Prostate gland (tissue), 2 donors: ENCODE results near the gene PNO1. TPM values are rescaled to one million over a fixed set of nuclear protein-coding genes. Genes with fewer than 3 reads are reported as not detected.

ENCODE experiments used
- DNase-seq: peaks from one replicate; pipeline ENCODE4 v3.0.0-alpha.2; 2019; ENCODE audit warnings: low spot score
- H3K27ac ChIP-seq, 2 donors: fragments of 200-600 bp; sonication (generic); 2 replicates each; pipeline ENCODE4 v1.5.1; 2017 to 2019
- H3K27me3 ChIP-seq: fragments of 200-600 bp; sonication (generic); replicated peaks from 2 replicates; pipeline ENCODE4 v1.5.1; 2019; ENCODE audit not compliant: insufficient read depth
- H3K36me3 ChIP-seq, 2 donors: fragments of 200-600 bp; sonication (generic); 1 replicate in 1 of 2; 2 replicates in 1 of 2; pipeline versions ENCODE4 v1.5.1 to v1.8.1; 2017 to 2019
- H3K4me1 ChIP-seq: fragments of 200-600 bp; sonication (generic); replicated peaks from 2 replicates; pipeline ENCODE4 v1.5.1; 2019
- H3K4me3 ChIP-seq, 2 donors: fragments of 200-600 bp; sonication (generic); 2 replicates each; pipeline ENCODE4 v1.5.1; 2017 to 2019
- H3K9me3 ChIP-seq: fragments of 200-600 bp; sonication (generic); 2 replicates; pipeline ENCODE4 v1.5.1; 2017
- POLR2A ChIP-seq: fragments of 450-650 bp; IDR thresholded peaks from one replicate; pipeline ENCODE4 v1.6.1; 2016; ENCODE audit warnings: antibody characterized with exemption, mild to moderate bottlenecking
- POLR2AphosphoS5 ChIP-seq: sonication (generic); formaldehyde crosslinking; IDR thresholded peaks from one replicate; pipeline ENCODE4 v1.6.1; 2017; ENCODE audit warnings: antibody characterized with exemption
- WGBS: methylation state at CpG from one replicate; pipeline ENCODE4 v1.1.5; 2018; 5-methylcytosine and 5-hydroxymethylcytosine counted together
- intact Hi-C: fragments of 100-400 bp; cut with DNase I; formaldehyde crosslinking; loops from one replicate; pipeline ENCODE4 v1.14.2; 2022
- total RNA-seq, 2 donors: library from RNA; depleted of rRNA; stranded (reverse); fragments of >200 nt; gene quantifications; one replicate each; pipeline ENCODE4 v1.1.0, GENCODE V29; 2016
- TF ChIP-seq, protein P1 (sequence below), 4 experiments: fragments of 200-600 bp in 2 of 4; fragments of 450-650 bp in 2 of 4; sonication (generic) in 2 of 4; IDR thresholded peaks; 1 replicate in 3 of 4; 2 replicates in 1 of 4; pipeline ENCODE4 v1.5.1; 2016 to 2019; ENCODE audit warnings: antibody characterized with exemption in 4 of 4, mild to moderate bottlenecking in 2 of 4, moderate library complexity in 2 of 4

PNO1 gene
- total RNA-seq, 2 donors from 2014 or later: 10.1 to 20.2 TPM

DNA sequence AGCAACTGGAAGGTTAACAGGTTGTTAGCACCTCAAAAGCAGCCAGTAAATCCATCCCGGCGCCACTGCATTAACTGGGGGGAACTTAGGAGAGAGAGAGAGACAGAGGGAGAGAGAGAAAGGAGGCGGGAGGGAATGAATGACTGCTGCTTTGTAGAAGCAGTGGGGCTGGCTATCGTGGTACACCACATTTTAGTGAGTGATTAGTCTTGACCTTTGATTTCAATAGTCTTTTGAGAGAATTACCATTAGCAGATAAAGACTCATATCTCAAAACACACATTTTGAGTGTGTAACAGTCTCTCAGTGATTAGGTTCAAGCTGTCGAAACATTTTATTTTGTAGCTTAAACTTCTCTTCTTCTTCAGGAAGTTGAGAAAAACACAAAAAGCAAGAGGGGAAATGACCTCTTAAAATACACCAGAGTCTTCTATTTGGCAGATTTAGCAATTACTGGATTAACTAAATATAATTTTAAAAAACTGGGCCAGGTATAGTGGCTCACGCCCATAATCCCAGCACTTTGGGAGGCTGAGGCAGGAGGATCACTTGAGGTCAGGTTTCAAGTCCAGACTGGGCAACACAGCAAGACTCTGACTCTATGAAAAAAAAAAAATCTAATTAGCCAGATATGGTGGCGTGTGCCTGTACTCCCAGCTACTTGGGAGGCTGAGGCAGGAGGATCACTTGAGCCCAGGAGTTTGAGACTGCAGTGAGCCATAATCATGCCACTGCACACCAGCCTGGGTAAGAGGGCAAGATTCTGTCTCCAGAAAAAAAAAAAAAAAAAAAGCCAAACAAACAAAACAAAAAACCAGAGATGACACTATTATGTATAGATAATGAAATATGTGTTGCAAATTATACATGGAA is 22.0 kb upstream of the PNO1 start:
- H3K4me1 ChIP-seq: no peaks in the 10 kb centered on the region
- H3K27me3 ChIP-seq: no peaks in the 10 kb centered on the region
- H3K36me3 ChIP-seq: no peaks in the 10 kb centered on the region
- no peak overlapping the region for H3K4me3 ChIP-seq
- 70% methylated on average over 7 of the region's 7 CpGs for whole genome bisulfite sequencing
- intact Hi-C loops: no loop called here
- no peak overlapping the region for H3K27ac ChIP-seq
- no peak for DNase-seq
- no peaks in the 10 kb centered on the region for H3K9me3 ChIP-seq
- TF ChIP-seq POLR2A: no peak
- TF ChIP-seq, protein P1, sequence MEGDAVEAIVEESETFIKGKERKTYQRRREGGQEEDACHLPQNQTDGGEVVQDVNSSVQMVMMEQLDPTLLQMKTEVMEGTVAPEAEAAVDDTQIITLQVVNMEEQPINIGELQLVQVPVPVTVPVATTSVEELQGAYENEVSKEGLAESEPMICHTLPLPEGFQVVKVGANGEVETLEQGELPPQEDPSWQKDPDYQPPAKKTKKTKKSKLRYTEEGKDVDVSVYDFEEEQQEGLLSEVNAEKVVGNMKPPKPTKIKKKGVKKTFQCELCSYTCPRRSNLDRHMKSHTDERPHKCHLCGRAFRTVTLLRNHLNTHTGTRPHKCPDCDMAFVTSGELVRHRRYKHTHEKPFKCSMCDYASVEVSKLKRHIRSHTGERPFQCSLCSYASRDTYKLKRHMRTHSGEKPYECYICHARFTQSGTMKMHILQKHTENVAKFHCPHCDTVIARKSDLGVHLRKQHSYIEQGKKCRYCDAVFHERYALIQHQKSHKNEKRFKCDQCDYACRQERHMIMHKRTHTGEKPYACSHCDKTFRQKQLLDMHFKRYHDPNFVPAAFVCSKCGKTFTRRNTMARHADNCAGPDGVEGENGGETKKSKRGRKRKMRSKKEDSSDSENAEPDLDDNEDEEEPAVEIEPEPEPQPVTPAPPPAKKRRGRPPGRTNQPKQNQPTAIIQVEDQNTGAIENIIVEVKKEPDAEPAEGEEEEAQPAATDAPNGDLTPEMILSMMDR (IDR thresholded peaks at IDR 0.05): no peak
- no peak for TF ChIP-seq POLR2AphosphoS5

- DNase-seq: no peak
- Histone ChIP-seq H3K27me3 (no peaks in the 10 kb centered on the region), H3K9me3 (no peaks in the 10 kb centered on the region), H3K4me1 (no peaks in the 10 kb centered on the region), H3K27ac (no peak overlapping the region), H3K4me3 (no peak overlapping the region), H3K36me3 (no peaks in the 10 kb centered on the region)
- TF ChIP-seq POLR2AphosphoS5: no peak
- TF ChIP-seq, protein P1 (IDR thresholded peaks at IDR 0.05): no peak
- TF ChIP-seq POLR2A: no peak
- 98% methylated on average over 2 of the region's 2 CpGs for WGBS
- intact Hi-C loops: no loop called here
These were observed 15.8 kb upstream of the PNO1 start for GRCh38 chr2:68141875-68142274.

DNA sequence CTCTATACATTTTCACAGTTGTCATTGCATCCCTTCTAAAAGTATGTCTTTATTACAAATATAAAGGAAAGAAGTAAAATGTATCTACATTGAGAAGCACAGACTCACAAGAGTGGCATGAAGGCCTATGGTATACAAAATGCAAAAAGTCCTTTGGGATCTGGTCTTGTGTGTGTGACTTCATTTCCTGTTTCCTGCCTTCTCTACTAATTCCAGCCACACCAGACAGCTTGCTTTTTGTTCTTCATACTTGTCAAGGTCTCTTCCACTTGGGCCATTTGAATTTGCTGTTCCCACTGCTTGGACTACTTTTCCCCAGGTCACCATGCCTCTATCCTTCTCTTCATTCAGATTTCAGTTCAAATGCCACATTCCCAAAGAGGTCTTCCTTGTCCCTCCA is 6.7 kb upstream of the PNO1 start:
- no peaks in the 10 kb centered on the region for H3K36me3 ChIP-seq
- no peaks in the 10 kb centered on the region for H3K4me1 ChIP-seq
- H3K4me3 ChIP-seq: no peak overlapping the region
- no peak overlapping the region for H3K27ac ChIP-seq
- TF ChIP-seq, protein P1 (IDR thresholded peaks at IDR 0.05): no peak
- no peak for TF ChIP-seq POLR2AphosphoS5
- no peak for TF ChIP-seq POLR2A
- no peaks in the 10 kb centered on the region for H3K27me3 ChIP-seq
- intact Hi-C loops: no loop called here
- no peak for DNase-seq
- no peaks in the 10 kb centered on the region for H3K9me3 ChIP-seq

GRCh38 chr2:68152681-68153347 is 4.9 kb upstream of the PNO1 start:
- Histone ChIP-seq H3K4me3 (no peak overlapping the region), H3K36me3 (no peaks in the 10 kb centered on the region), H3K4me1 (peaks cover 6% of the 10 kb centered on the region), H3K27ac (no peak overlapping the region), H3K27me3 (no peaks in the 10 kb centered on the region), H3K9me3 (no peaks in the 10 kb centered on the region)
- TF ChIP-seq POLR2AphosphoS5 (no peak), POLR2A (no peak)
- TF ChIP-seq, protein P1 (IDR thresholded peaks at IDR 0.05): no peak
- intact Hi-C loops: no loop called here
- DNase-seq: no peak
- WGBS: 72% methylated on average over 3 of the region's 3 CpGs
